DND-41 (cell line): ENCODE data around the gene VAC14.

Experiments used
- ATAC-seq: fragments of 200-7000 bp; cut with Tn5 transposase; 3 replicates; pipeline ENCODE4 v1.9.1; 2021; ENCODE audit warnings: low read depth; ENCODE audit not compliant: insufficient read depth
- DNase-seq: peaks from one replicate; pipeline ENCODE4 v3.0.0-alpha.2; 2020
- H2AFZ ChIP-seq: 2 replicates; pipeline ENCODE4 v1.6.0; 2012; ENCODE audit warnings: low read depth, low read length
- H3K27ac ChIP-seq: 2 replicates; pipeline ENCODE4 v1.5.1; 2012; ENCODE audit warnings: low read length, inconsistent platforms
- H3K27me3 ChIP-seq: fragments of 200-600 bp; sonication (generic); 2 replicates; pipeline ENCODE4 v1.6.0; 2012; ENCODE audit warnings: low read length, mild to moderate bottlenecking, inconsistent platforms; ENCODE audit not compliant: insufficient read depth, poor library complexity
- H3K36me3 ChIP-seq: 2 replicates; pipeline ENCODE4 v1.5.1; 2012; ENCODE audit warnings: low read length, inconsistent platforms; ENCODE audit not compliant: insufficient read depth
- H3K4me1 ChIP-seq: 2 replicates; pipeline ENCODE4 v1.5.1; 2012; ENCODE audit warnings: mild to moderate bottlenecking, low read length; ENCODE audit not compliant: insufficient read depth
- H3K4me2 ChIP-seq: 2 replicates; pipeline ENCODE4 v1.6.0; 2012; ENCODE audit warnings: mild to moderate bottlenecking, moderate library complexity, low read length, inconsistent platforms; ENCODE audit not compliant: insufficient read depth
- H3K4me3 ChIP-seq, 2 experiments: fragments of 200-600 bp in 1 of 2; shearing (Covaris generic) in 1 of 2; 2 replicates each; pipeline ENCODE4 v1.5.1; 2012 to 2016; ENCODE audit warnings: inconsistent platforms in 2 of 2, low read length in 2 of 2, mild to moderate bottlenecking in 2 of 2, low read depth in 1 of 2, moderate library complexity in 1 of 2
- H3K79me2 ChIP-seq: 2 replicates; pipeline ENCODE4 v1.6.0; 2012; ENCODE audit warnings: low read length, inconsistent platforms; ENCODE audit not compliant: insufficient read depth
- H3K9ac ChIP-seq: 2 replicates; pipeline ENCODE4 v1.6.0; 2012; ENCODE audit warnings: low read depth, mild to moderate bottlenecking, inconsistent platforms, low read length, moderate library complexity
- H3K9me3 ChIP-seq: 2 replicates; pipeline ENCODE4 v1.5.1; 2012; ENCODE audit warnings: low read length, moderate library complexity, mild to moderate bottlenecking, inconsistent platforms; ENCODE audit not compliant: insufficient read depth, severe bottlenecking
- H4K20me1 ChIP-seq: 2 replicates; pipeline ENCODE4 v1.6.0; 2012; ENCODE audit warnings: low read length; ENCODE audit not compliant: insufficient read depth
- CTCF ChIP-seq: IDR thresholded peaks from 2 replicates; pipeline ENCODE4 v1.5.1; 2012; ENCODE audit warnings: borderline replicate concordance, low read length, moderate library complexity, mild to moderate bottlenecking; ENCODE audit not compliant: poor library complexity, severe bottlenecking; ENCODE audit errors: extremely low read depth
- EZH2 ChIP-seq: IDR thresholded peaks from 3 replicates; pipeline ENCODE4 v1.6.1; 2012; ENCODE audit warnings: borderline replicate concordance, low read depth, mild to moderate bottlenecking, moderate library complexity, low read length, inconsistent platforms; ENCODE audit not compliant: severe bottlenecking

VAC14 gene

GRCh38 chr16:70651524-70651923 lies 149.4 kb downstream of the VAC14 start:
- no peak for TF ChIP-seq CTCF
- no peak for TF ChIP-seq EZH2
- Histone ChIP-seq H3K4me2 (no peak overlapping the region), H2AFZ (no peak overlapping the region), H3K36me3 (no peaks in the 10 kb centered on the region), H4K20me1 (no peaks in the 10 kb centered on the region), H3K9ac (no peak overlapping the region), H3K27ac (no peak overlapping the region), H3K4me1 (peaks cover 6% of the 10 kb centered on the region), H3K4me3 (no peak overlapping the region), H3K27me3 (no peaks in the 10 kb centered on the region), H3K79me2 (no peaks in the 10 kb centered on the region), H3K9me3 (no peaks in the 10 kb centered on the region)
- ATAC-seq (no peak), DNase-seq (no peak)

- H3K4me2 ChIP-seq: no peak overlapping the region
- no peak overlapping the region for H3K27ac ChIP-seq
- H3K27me3 ChIP-seq: peaks cover 3% of the 10 kb centered on the region
- no peak overlapping the region for H2AFZ ChIP-seq
- ATAC-seq: no peak
- H3K4me3 ChIP-seq: no peak overlapping the region
- H3K79me2 ChIP-seq: no peaks in the 10 kb centered on the region
- peaks cover 6% of the 10 kb centered on the region for H3K4me1 ChIP-seq
- no peaks in the 10 kb centered on the region for H3K9me3 ChIP-seq
- TF ChIP-seq CTCF (no peak), EZH2 (no peak)
- no peaks in the 10 kb centered on the region for H3K36me3 ChIP-seq
- DNase-seq: no peak
- H4K20me1 ChIP-seq: no peaks in the 10 kb centered on the region
- no peak overlapping the region for H3K9ac ChIP-seq
Measured at GRCh38 chr16:70650216-70650615, 150.7 kb downstream of the VAC14 start.

GRCh38 chr16:70649300-70649699 lies 151.7 kb downstream of the VAC14 start:
- TF ChIP-seq CTCF (no peak), EZH2 (no peak)
- no peak for ATAC-seq
- H3K4me1 ChIP-seq: peaks cover 6% of the 10 kb centered on the region

GRCh38 chr16:70648606-70649005 lies 152.4 kb downstream of the VAC14 start:
- ATAC-seq: no peak
- no peaks in the 10 kb centered on the region for H3K4me1 ChIP-seq
- no peaks in the 10 kb centered on the region for H3K79me2 ChIP-seq

More at GRCh38 chr16:70649300-70649699, 151.7 kb downstream of the VAC14 start:
- Histone ChIP-seq H3K4me2 (no peak overlapping the region), H3K79me2 (no peaks in the 10 kb centered on the region), H3K36me3 (no peaks in the 10 kb centered on the region), H3K9me3 (no peaks in the 10 kb centered on the region), H3K4me3 (no peak overlapping the region), H3K27me3 (peaks cover 4% of the 10 kb centered on the region), H3K9ac (no peak overlapping the region), H3K27ac (no peak overlapping the region), H4K20me1 (no peaks in the 10 kb centered on the region), H2AFZ (no peak overlapping the region)
- DNase-seq: no peak

More at GRCh38 chr16:70648606-70649005, 152.4 kb downstream of the VAC14 start:
- H3K9ac ChIP-seq: no peak overlapping the region
- H3K27ac ChIP-seq: no peak overlapping the region
- H3K4me2 ChIP-seq: no peak overlapping the region
- no peak overlapping the region for H3K4me3 ChIP-seq
- H4K20me1 ChIP-seq: no peaks in the 10 kb centered on the region
- DNase-seq: no peak
- H3K27me3 ChIP-seq: peaks cover 4% of the 10 kb centered on the region
- no peaks in the 10 kb centered on the region for H3K9me3 ChIP-seq
- no peak overlapping the region for H2AFZ ChIP-seq
- TF ChIP-seq CTCF: no peak
- TF ChIP-seq EZH2: no peak
- H3K36me3 ChIP-seq: no peaks in the 10 kb centered on the region
